GM12892 (cell line): ENCODE results near the gene KIAA0825.

ENCODE experiments used
- DNase-seq: peaks from one replicate; pipeline ENCODE4 v3.0.0; 2011; ENCODE audit not compliant: insufficient read length
- FAIRE-seq: peaks from 2 replicates; lab custom pipeline; 2011; peaks lifted over from hg19 to GRCh38; lab: Jason Lieb, UNC
- POLR2A ChIP-seq: IDR thresholded peaks from 2 replicates; pipeline ENCODE4 v1.6.1; 2011; ENCODE audit warnings: low read depth, low read length, control low read depth
- POLR2AphosphoS5 ChIP-seq: IDR thresholded peaks from 2 replicates; pipeline ENCODE4 v1.6.1; 2011; ENCODE audit warnings: low read depth, low read length, control low read depth
- TAF1 ChIP-seq: IDR thresholded peaks from 2 replicates; pipeline ENCODE4 v1.6.1; 2011; ENCODE audit warnings: low read depth, mild to moderate bottlenecking, control low read depth, low read length, borderline replicate concordance

KIAA0825 gene

GRCh38 chr5:94228791-94229190 lies 389.6 kb downstream of the KIAA0825 start:
- DNase-seq (no peak), FAIRE-seq (no peak)
- TF ChIP-seq TAF1 (no peak), POLR2A (no peak), POLR2AphosphoS5 (no peak)

- DNase-seq (no peak), FAIRE-seq (peak; percentile 71)
- TF ChIP-seq POLR2AphosphoS5 (no peak), TAF1 (no peak), POLR2A (no peak)
Observed at GRCh38 chr5:94223235-94223634, 395.2 kb downstream of the KIAA0825 start.

GRCh38 chr5:94218374-94218773 lies 400.0 kb downstream of the KIAA0825 start:
- FAIRE-seq (no peak), DNase-seq (no peak)
- no peak for TF ChIP-seq POLR2AphosphoS5

GRCh38 chr5:94217745-94218144 lies 400.7 kb downstream of the KIAA0825 start:
- FAIRE-seq (no peak), DNase-seq (no peak)
- TF ChIP-seq POLR2AphosphoS5 = no peak
- no peak for TF ChIP-seq POLR2A
- no peak for TF ChIP-seq TAF1

- TF ChIP-seq TAF1 (no peak), POLR2A (no peak), POLR2AphosphoS5 (no peak)
Observed at GRCh38 chr5:94217216-94217615, 401.2 kb downstream of the KIAA0825 start.

GRCh38 chr5:94212476-94212875 lies 405.9 kb downstream of the KIAA0825 start:
- no peak for DNase-seq
- no peak for FAIRE-seq
- no peak for TF ChIP-seq TAF1
- no peak for TF ChIP-seq POLR2A
- no peak for TF ChIP-seq POLR2AphosphoS5

More at GRCh38 chr5:94217216-94217615, 401.2 kb downstream of the KIAA0825 start:
- DNase-seq = no peak
- FAIRE-seq = no peak

GRCh38 chr5:94209774-94210355 lies 408.5 kb downstream of the KIAA0825 start:
- no peak for TF ChIP-seq POLR2A
- TF ChIP-seq POLR2AphosphoS5 = no peak
- no peak for TF ChIP-seq TAF1
- FAIRE-seq (no peak), DNase-seq (no peak)

GRCh38 chr5:94209272-94209671 lies 409.1 kb downstream of the KIAA0825 start:
- DNase-seq (no peak), FAIRE-seq (no peak)
- TF ChIP-seq POLR2AphosphoS5 = no peak
- TF ChIP-seq TAF1 = no peak
- no peak for TF ChIP-seq POLR2A

- TF ChIP-seq POLR2A = no peak
- no peak for TF ChIP-seq POLR2AphosphoS5
- no peak for TF ChIP-seq TAF1
- FAIRE-seq (no peak), DNase-seq (no peak)
Observed at GRCh38 chr5:94199566-94199965, 418.8 kb downstream of the KIAA0825 start.

GRCh38 chr5:94197970-94198369 lies 420.4 kb downstream of the KIAA0825 start:
- FAIRE-seq (no peak), DNase-seq (no peak)

GRCh38 chr5:94196953-94197352 lies 421.5 kb downstream of the KIAA0825 start:
- TF ChIP-seq POLR2AphosphoS5 = no peak
- TF ChIP-seq TAF1 = no peak
- TF ChIP-seq POLR2A = no peak
- no peak for DNase-seq
- no peak for FAIRE-seq

More at GRCh38 chr5:94197970-94198369, 420.4 kb downstream of the KIAA0825 start:
- TF ChIP-seq POLR2AphosphoS5 (no peak), POLR2A (no peak), TAF1 (no peak)

GRCh38 chr5:94192658-94193391 lies 425.6 kb downstream of the KIAA0825 start:
- no peak for FAIRE-seq
- no peak for DNase-seq
- TF ChIP-seq TAF1 (no peak), POLR2AphosphoS5 (no peak), POLR2A (no peak)
